ENCODE results near the gene PMS2. TPM values are rescaled to one million over a fixed set of nuclear protein-coding genes. Genes with fewer than 3 reads are reported as not detected.
"Not testable (repeated sequence)": the region's sequence is repeated elsewhere in the genome, so short reads cannot be mapped to it uniquely, and the experiment has no call there.

The PMS2 gene
- total RNA-seq, 1 donor, result 23.5 TPM

DNA sequence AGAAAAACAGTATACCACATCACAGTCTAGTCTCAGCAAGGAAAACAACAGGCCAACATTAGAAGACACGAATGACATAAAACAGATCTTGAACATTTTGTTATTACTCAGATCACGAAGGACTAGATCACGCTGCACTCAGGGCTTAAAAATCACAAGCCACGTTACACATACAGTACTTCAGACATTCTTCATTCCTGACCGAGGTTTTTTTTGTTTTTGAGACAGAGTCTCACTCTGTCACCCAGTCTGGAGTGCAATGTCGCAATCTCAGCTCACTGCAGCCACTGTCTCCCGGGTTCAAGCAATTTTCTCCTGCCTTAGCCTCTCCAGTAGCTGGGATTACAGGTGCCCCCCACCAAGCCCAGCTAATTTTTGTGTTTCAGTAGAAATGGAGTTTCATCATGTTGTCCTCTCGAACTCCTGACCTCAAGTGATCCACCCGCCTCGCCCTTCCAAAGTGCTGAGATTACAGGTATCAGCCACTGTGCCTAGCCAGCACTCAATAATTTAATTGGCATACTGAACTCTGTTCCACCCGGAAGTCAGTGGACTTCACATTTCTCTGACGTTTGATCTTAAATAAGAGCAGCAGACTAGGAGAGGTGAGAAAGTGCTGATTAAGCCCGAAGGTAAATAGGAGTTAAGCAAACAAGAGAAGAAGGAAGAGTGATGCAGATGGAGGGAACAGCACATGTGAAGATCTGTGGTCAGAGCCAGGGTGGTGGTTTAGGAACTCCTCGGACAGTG is 3.7 kb upstream of the PMS2 start:
- no peak overlapping the region for H3K4me3 ChIP-seq (ENCODE audit: insufficient read depth, low read length)
- peak; percentile 53 for DNase-seq (ENCODE audit: insufficient read length, low spot score, missing footprints)
- no peaks in the 10 kb centered on the region for H3K27me3 ChIP-seq (ENCODE audit: insufficient read depth, low read length)
- no peaks in the 10 kb centered on the region for H4K20me1 ChIP-seq (ENCODE audit: insufficient read depth, low read length)
- TF ChIP-seq, protein P1, sequence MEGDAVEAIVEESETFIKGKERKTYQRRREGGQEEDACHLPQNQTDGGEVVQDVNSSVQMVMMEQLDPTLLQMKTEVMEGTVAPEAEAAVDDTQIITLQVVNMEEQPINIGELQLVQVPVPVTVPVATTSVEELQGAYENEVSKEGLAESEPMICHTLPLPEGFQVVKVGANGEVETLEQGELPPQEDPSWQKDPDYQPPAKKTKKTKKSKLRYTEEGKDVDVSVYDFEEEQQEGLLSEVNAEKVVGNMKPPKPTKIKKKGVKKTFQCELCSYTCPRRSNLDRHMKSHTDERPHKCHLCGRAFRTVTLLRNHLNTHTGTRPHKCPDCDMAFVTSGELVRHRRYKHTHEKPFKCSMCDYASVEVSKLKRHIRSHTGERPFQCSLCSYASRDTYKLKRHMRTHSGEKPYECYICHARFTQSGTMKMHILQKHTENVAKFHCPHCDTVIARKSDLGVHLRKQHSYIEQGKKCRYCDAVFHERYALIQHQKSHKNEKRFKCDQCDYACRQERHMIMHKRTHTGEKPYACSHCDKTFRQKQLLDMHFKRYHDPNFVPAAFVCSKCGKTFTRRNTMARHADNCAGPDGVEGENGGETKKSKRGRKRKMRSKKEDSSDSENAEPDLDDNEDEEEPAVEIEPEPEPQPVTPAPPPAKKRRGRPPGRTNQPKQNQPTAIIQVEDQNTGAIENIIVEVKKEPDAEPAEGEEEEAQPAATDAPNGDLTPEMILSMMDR (IDR thresholded peaks at IDR 0.05; ENCODE audit: extremely low read depth, low read depth, low read length), result no peak
- H2AFZ ChIP-seq (ENCODE audit: low read length), result no peak overlapping the region
- peak overlapping the region; percentile 54 for H3K27ac ChIP-seq (ENCODE audit: low read depth, low read length)
- H3K79me2 ChIP-seq (ENCODE audit: insufficient read depth, low read length), result peaks cover 68% of the 10 kb centered on the region
- peaks cover 15% of the 10 kb centered on the region for H3K36me3 ChIP-seq (ENCODE audit: insufficient read depth, low read length)
- H3K4me1 ChIP-seq (ENCODE audit: insufficient read depth, low read length), result peaks cover 42% of the 10 kb centered on the region
- no peaks in the 10 kb centered on the region for H3K9me3 ChIP-seq (ENCODE audit: low read depth, low read length)
- no peak overlapping the region for H3K4me2 ChIP-seq (ENCODE audit: insufficient read depth, low read length)

- TF ChIP-seq, protein P1 (IDR thresholded peaks at IDR 0.05; ENCODE audit: extremely low read depth, low read depth, low read length), result no peak
- Histone ChIP-seq H3K79me2 (ENCODE audit: insufficient read depth, low read length) (peaks cover 68% of the 10 kb centered on the region), H3K27me3 (ENCODE audit: insufficient read depth, low read length) (no peaks in the 10 kb centered on the region), H3K4me1 (ENCODE audit: insufficient read depth, low read length) (peaks cover 37% of the 10 kb centered on the region), H3K4me3 (ENCODE audit: insufficient read depth, low read length) (no peak overlapping the region), H3K27ac (ENCODE audit: low read depth, low read length) (peak overlapping the region; percentile 48), H3K9me3 (ENCODE audit: low read depth, low read length) (no peaks in the 10 kb centered on the region), H3K4me2 (ENCODE audit: insufficient read depth, low read length) (peak overlapping the region; percentile 32), H4K20me1 (ENCODE audit: insufficient read depth, low read length) (no peaks in the 10 kb centered on the region), H2AFZ (ENCODE audit: low read length) (no peak overlapping the region), H3K36me3 (ENCODE audit: insufficient read depth, low read length) (peaks cover 8% of the 10 kb centered on the region)
- DNase-seq (ENCODE audit: insufficient read length, low spot score, missing footprints), result no peak
Measured at GRCh38 chr7:6011541-6011940, 2.7 kb upstream of the PMS2 start.

- peaks cover 26% of the 10 kb centered on the region for H3K4me1 ChIP-seq (ENCODE audit: insufficient read depth, low read length)
- H3K36me3 ChIP-seq (ENCODE audit: insufficient read depth, low read length); H3K9me3 ChIP-seq (ENCODE audit: low read depth, low read length); H2AFZ ChIP-seq (ENCODE audit: low read length); H4K20me1 ChIP-seq (ENCODE audit: insufficient read depth, low read length); DNase-seq (ENCODE audit: insufficient read length, low spot score, missing footprints); H3K27me3 ChIP-seq (ENCODE audit: insufficient read depth, low read length): not testable (repeated sequence)
- H3K4me2 ChIP-seq (ENCODE audit: insufficient read depth, low read length), result peak overlapping the region; percentile 84
- peaks cover 68% of the 10 kb centered on the region for H3K79me2 ChIP-seq (ENCODE audit: insufficient read depth, low read length)
- peak overlapping the region; percentile 91 for H3K4me3 ChIP-seq (ENCODE audit: insufficient read depth, low read length)
- H3K27ac ChIP-seq (ENCODE audit: low read depth, low read length), result peak overlapping the region; percentile 11
Measured at GRCh38 chr7:6010370-6010769, 1.5 kb upstream of the PMS2 start.

GRCh38 chr7:6007835-6008590 is 836 bp downstream of the PMS2 start:
- peak overlapping the region; percentile 84 for H3K4me2 ChIP-seq (ENCODE audit: insufficient read depth, low read length)
- H3K9me3 ChIP-seq (ENCODE audit: low read depth, low read length); DNase-seq (ENCODE audit: insufficient read length, low spot score, missing footprints); H3K27me3 ChIP-seq (ENCODE audit: insufficient read depth, low read length); H4K20me1 ChIP-seq (ENCODE audit: insufficient read depth, low read length); H2AFZ ChIP-seq (ENCODE audit: low read length): not testable (repeated sequence)
- peak overlapping the region; percentile 91 for H3K4me3 ChIP-seq (ENCODE audit: insufficient read depth, low read length)
- H3K36me3 ChIP-seq (ENCODE audit: insufficient read depth, low read length), result peaks cover 11% of the 10 kb centered on the region
- peaks cover 53% of the 10 kb centered on the region for H3K79me2 ChIP-seq (ENCODE audit: insufficient read depth, low read length)
- H3K4me1 ChIP-seq (ENCODE audit: insufficient read depth, low read length), result peaks cover 20% of the 10 kb centered on the region
- peak overlapping the region; percentile 91 for H3K27ac ChIP-seq (ENCODE audit: low read depth, low read length)

Measured in osteoblast (primary cell).